GM19324 (cell line): ENCODE results near the gene USP35.

ENCODE experiments used
- ATAC-seq: cut with Tn5 transposase; IDR thresholded peaks from one replicate; pipeline ENCODE4 v1.9.1; 2021; ENCODE audit warnings: mild to moderate bottlenecking, moderate library complexity; ENCODE audit not compliant: unreplicated experiment, low FRiP score

The USP35 gene

DNA sequence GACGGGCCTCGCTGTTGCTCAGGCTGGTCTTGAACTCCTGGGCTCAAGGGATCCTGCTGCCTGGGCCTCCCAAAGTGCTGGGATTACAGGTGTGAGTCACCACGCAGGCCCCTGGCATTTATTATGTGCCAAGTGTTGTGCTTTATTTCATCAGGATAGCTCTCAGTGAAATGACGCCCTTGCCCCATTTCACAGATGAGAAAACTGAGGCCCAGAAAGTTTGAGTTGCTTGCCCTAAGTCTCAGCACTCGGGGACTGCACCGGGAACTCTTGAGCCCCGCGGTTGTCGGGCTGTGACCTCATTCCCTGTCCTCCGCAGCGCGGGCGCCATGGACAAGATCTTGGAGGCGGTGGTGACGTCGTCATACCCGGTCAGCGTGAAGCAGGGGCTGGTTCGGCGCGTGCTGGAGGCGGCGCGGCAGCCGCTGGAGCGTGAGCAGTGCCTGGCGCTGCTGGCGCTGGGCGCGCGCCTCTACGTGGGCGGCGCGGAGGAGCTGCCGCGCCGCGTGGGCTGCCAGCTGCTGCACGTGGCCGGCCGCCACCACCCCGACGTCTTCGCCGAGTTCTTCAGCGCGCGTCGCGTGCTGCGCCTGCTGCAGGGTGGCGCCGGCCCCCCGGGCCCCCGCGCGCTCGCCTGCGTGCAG, 7.3 kb downstream of the USP35 start:
- no peak for ATAC-seq

DNA sequence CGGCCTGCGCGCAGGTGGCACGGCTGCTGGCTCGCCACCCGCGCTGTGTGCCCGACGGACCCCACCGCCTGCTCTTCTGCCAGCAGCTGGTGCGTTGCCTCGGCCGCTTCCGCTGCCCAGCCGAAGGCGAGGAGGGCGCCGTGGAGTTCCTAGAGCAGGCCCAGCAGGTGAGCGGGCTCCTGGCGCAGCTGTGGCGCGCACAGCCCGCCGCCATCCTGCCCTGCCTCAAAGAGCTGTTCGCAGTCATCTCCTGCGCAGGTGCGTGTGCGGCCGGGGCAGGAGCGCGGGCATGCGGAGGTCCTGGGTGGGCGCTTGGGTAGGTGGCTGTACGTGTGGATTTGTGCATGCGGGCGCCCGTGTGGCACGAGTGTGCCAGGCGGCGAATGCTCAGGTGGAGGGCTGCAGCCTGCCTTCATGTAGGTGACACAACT, 8.0 kb downstream of the USP35 start:
- ATAC-seq, result no peak

GRCh38 chr11:78197816-78198215, 9.1 kb downstream of the USP35 start:
- ATAC-seq, result no peak

DNA sequence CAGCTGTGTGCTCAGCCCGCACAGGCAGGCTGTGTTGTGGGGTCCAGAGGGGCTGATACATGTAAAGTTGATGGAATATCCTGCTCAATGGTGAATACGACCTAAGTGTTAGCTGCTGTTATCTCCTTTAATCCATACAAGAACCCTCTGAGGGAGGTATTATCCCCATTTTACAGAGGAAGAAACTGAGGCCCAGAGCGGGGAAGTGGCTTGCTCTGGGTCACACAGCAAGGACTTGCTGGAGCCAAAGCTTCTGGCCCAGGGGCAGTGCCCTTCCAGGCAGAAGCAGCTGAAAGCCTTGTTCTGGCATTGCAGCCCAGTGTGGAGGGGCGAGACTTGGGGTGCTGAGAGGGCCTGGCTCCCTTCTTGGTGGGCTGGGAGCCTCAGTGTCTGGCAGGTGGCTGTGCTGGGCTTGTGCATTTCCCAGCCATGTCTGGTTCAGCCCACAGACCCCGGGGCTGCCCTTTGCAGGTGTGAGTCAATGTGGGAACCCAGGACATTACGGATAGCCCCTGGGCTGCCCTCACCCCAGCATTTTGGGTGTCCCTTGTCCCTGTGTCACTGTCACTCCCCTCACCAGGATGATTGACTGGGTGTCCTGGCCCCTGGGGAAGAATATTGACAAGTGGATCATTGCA, 10.4 kb downstream of the USP35 start:
- ATAC-seq, result no peak

GRCh38 chr11:78199653-78200015, 10.9 kb downstream of the USP35 start:
- ATAC-seq, result no peak

GRCh38 chr11:78200061-78200460, 11.3 kb downstream of the USP35 start:
- no peak for ATAC-seq

- ATAC-seq, result no peak
Measured at GRCh38 chr11:78200553-78200952, 11.8 kb downstream of the USP35 start.

GRCh38 chr11:78201096-78201818, 12.5 kb downstream of the USP35 start:
- ATAC-seq, result no peak

DNA sequence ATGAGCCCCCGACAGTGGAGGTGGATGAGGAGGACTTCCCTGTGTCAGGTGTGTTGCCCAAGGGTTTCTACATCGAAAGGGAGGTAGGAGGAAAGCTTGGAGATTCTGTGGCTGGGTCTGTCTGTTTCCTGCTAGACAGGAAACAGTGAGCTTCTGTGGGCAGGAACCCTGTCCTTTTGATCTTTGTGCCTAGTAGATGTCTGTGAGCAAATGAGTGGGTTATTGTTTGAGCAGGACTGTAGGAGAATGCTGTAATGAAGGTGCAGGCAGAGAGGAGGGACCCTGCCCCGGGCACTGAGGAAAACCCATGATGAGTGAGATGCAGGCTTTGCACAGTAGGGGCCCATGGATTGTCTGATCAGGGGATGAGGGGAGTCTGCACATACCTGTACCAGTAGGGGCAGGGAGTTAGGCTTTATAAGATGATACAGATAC, 14.0 kb downstream of the USP35 start:
- ATAC-seq, result no peak

DNA sequence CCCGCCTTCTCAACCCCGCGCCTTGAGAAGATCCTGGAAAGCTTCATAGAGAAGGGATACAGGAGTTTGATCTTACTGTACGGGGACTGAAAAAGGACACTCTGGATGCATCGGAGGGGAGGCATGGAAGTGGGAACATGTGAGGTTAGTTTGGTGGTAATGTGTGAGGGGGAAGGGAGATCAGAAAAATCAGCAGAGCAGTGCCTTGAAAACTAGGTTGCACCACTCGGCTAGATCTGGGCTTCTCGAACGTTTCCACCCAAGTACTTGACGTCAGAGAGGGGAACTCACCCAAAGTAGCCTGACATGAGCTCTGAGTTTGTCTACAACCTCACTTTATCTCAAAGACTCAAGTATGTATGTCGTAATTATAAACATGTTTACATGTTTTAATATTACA, 14.5 kb downstream of the USP35 start:
- ATAC-seq, result no peak

- no peak for ATAC-seq
Measured at GRCh38 chr11:78205256-78205655, 16.5 kb downstream of the USP35 start.

DNA sequence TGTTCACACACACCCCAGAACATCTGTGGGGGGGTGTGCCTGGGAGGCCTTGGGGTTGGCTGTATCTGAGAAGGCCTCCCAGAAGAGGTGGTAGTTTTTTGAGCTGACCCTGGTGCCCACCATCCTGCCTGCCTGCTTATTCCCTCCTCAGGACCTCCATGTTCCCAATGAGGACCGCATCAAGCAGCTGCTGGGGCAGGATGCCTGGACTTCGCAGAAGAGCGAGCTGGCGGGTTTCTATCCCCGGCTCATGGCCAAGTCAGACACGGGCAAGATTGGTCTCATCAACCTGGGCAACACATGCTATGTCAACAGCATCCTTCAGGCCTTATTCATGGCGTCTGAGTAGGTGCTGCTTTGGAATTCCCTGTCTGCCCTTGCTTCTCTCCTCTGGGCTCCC, 17.0 kb downstream of the USP35 start:
- no peak for ATAC-seq

DNA sequence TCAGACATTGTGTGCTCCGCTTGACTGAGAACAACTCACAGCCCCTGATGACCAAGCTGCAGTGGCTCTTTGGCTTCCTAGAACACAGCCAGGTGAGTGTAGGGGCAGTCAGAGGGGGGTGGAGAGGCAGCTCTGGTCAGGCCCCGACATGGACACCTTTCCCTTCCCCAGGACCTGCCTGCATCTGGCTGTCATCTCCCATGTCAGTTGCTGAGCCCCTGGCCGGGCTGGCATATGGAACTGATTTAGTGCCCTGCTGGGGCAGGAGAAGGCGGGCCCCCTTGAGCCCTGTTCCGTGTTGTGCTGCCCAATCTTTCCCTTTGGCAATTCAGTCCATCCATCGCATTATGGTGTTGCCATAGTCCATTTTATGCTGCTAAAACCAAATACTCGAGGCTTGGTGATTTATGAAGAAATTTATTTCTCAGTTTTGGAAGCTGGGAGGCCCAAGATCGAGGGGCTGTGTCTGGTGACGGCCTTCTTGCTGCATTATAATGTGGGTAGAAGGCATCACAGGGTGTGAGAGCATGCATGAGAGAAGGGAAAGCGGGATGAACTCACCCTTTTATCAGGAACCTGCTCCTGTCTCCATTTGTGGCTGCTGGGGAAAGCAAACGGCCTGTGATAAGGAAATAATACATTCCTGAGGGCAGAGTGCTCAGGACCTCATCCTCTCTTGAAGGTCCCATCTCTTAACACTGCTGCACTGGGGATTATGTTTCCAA, 19.0 kb downstream of the USP35 start:
- no peak for ATAC-seq

DNA sequence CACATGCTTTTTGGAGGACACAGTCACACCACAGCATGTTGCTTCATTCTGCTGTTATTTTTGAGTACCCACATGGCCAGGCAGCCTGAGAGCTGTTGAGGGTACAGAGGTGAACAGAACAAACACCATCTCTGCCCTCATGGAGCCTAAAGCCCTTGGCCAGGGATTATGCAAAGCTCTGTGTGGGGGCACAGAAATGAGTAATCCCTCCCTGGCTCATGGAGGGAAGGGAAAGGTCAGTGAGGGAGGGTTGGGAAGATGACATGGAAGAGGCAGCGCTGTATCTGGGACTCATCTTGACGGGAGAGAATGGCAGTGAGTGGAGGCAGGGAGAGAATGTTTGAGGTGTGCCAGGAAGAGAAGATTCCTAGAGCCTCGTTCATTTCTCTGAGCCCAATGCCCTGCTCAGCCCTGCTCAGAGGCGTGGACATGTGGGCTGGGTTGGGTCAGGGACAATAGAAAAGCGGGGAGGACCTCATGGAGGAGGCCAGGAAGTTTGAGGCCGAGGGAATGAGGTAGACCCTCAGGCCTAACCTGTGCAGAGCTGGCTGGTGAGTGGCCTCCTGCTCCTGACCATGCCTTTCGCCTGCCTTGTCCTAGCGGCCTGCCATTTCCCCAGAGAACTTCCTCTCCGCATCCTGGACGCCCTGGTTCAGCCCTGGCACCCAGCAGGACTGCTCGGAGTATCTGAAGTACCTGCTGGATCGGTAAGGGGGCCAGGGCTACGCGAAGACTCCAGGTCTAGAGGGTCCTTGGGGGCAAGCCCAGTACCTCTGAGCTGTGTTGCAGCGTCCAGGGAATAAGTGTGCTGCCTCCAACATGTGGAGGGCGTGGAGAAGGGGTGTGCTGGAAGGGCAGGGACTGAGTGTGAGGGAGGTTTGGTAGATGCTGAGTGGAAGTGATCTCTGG, 19.8 kb downstream of the USP35 start:
- ATAC-seq, result no peak

DNA sequence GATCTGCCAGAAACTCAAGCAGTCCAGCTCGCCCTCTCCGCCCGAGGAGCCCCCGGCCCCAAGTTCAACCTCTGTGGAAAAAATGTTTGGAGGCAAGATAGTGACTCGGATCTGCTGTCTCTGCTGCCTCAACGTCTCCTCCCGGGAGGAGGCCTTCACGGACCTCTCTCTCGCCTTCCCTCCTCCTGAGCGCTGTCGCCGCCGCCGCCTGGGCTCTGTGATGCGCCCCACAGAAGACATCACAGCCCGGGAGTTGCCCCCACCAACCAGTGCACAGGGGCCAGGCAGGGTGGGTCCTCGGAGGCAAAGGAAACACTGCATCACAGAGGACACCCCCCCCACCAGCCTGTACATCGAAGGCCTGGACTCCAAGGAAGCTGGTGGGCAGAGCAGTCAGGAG, 20.8 kb downstream of the USP35 start:
- ATAC-seq, result no peak

GRCh38 chr11:78210000-78210608, 21.4 kb downstream of the USP35 start:
- no peak for ATAC-seq

GRCh38 chr11:78211565-78211964, 22.8 kb downstream of the USP35 start:
- no peak for ATAC-seq

DNA sequence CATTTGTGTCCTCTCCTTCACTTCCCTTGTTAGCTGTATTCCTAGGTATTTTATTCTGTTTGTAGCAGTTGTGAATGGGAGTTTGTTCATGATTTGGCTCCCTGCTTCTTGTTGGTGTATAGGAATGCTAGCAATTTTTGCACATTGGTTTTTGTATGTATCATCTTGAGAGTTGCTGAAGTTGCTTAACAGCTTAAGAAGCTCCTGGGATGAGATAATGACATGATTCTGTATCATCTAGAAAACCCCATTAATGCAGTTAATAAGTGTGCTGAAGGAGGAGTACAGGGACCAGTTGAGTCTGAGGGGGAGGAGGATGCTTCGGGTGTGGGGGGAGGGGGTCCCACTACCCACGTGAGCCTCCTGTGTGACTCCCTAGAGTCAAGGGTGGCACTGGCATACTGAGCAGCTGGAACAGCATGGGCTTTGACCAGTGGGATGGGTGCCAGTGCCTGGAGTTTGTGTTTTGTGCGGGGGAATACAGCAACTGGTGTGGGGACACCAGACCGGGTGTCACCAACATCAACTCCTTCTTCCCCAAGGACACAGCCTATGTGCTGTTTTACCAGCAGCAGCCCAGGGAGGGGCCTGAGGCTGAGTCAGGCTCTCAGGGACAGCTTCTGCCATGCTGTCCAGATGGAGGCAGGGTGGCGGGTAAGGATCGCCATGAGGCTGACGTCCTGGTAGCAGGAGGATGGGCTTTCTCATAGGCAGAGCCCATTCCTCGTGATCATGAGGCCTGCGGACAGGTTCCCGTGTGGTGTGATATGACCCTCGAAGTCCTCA, 24.1 kb downstream of the USP35 start:
- ATAC-seq, result no peak
